D721Med (cell line): ENCODE results near the gene IL19.

Experiments
- DNase-seq: peaks from one replicate; pipeline ENCODE4 v3.0.0; 2011; ENCODE audit warnings: low spot score; ENCODE audit not compliant: insufficient read length
- FAIRE-seq: peaks from 2 replicates; lab custom pipeline; 2011; peaks lifted over from hg19 to GRCh38; lab: Jason Lieb, UNC
- CTCF ChIP-seq: IDR thresholded peaks from 2 replicates; pipeline ENCODE4 v1.5.1; 2012; ENCODE audit warnings: mild to moderate bottlenecking, control low read depth; ENCODE audit not compliant: insufficient read depth; ENCODE audit errors: missing control alignments

Gene IL19

GRCh38 chr1:206768472-206769303, 1.9 kb upstream of the IL19 start:
- no peak for FAIRE-seq
- no peak for DNase-seq
- TF ChIP-seq CTCF = no peak

- TF ChIP-seq CTCF = no peak
- no peak for FAIRE-seq
- DNase-seq = no peak
Measured at GRCh38 chr1:206769304-206769731, 1.3 kb upstream of the IL19 start.

GRCh38 chr1:206771338-206771692, 742 bp downstream of the IL19 start:
- FAIRE-seq (no peak), DNase-seq (no peak)
- TF ChIP-seq CTCF = no peak

GRCh38 chr1:206772243-206772937, 1.8 kb downstream of the IL19 start, which contains the start of gene IL10:
TSS of gene IL10 (minus strand) at chr1:206772494. CDS start at chr1:206772435, 59 bp downstream.
- DNase-seq (no peak), FAIRE-seq (no peak)
- no peak for TF ChIP-seq CTCF

GRCh38 chr1:206774093-206774492, 3.5 kb downstream of the IL19 start:
- FAIRE-seq (no peak), DNase-seq (no peak)
- TF ChIP-seq CTCF = no peak

- FAIRE-seq (no peak), DNase-seq (no peak)
- no peak for TF ChIP-seq CTCF
Measured at GRCh38 chr1:206776229-206776628, 5.7 kb downstream of the IL19 start.
